Endodermal cell (in vitro differentiated cells): Measurements from ENCODE around the gene ADAMTS2. TPM values are rescaled to one million over a fixed set of nuclear protein-coding genes. Genes with fewer than 3 reads are reported as not detected.

Experiments
- DNase-seq: peaks from one replicate; pipeline ENCODE4 v3.0.0-alpha.2; 2017
- H3K27ac ChIP-seq: 2 replicates; pipeline ENCODE4 v1.5.1; 2013; ENCODE audit warnings: mild to moderate bottlenecking, low read depth, low read length, moderate library complexity
- H3K27me3 ChIP-seq: 2 replicates; pipeline ENCODE4 v1.6.1; 2013; ENCODE audit warnings: mild to moderate bottlenecking, low read length, moderate library complexity; ENCODE audit not compliant: insufficient read depth, control insufficient read depth, poor library complexity, severe bottlenecking
- H3K36me3 ChIP-seq: 2 replicates; pipeline ENCODE4 v1.7.0; 2013; ENCODE audit warnings: mild to moderate bottlenecking, low read length, moderate library complexity; ENCODE audit not compliant: control insufficient read depth, insufficient read depth
- H3K4me1 ChIP-seq: one replicate; pipeline ENCODE4 v1.7.0; 2013; ENCODE audit warnings: low read length; ENCODE audit not compliant: control insufficient read depth, insufficient read depth
- H3K4me3 ChIP-seq: 2 replicates; pipeline ENCODE4 v1.5.1; 2013; ENCODE audit warnings: mild to moderate bottlenecking, low read length, moderate library complexity
- H3K9ac ChIP-seq: 2 replicates; pipeline ENCODE4 v1.6.1; 2013; ENCODE audit warnings: mild to moderate bottlenecking, low read length, moderate library complexity; ENCODE audit not compliant: poor library complexity, severe bottlenecking; ENCODE audit errors: extremely low read depth
- H3K9me3 ChIP-seq: 2 replicates; pipeline ENCODE4 v1.6.1; 2013; ENCODE audit warnings: mild to moderate bottlenecking, low read length, moderate library complexity; ENCODE audit not compliant: control insufficient read depth
- H3K27ac Mint-ChIP-seq: 2 replicates; pipeline ENCODE4 v1.8.0; 2020; ENCODE audit warnings: mixed read lengths
- H3K27me3 Mint-ChIP-seq: 2 replicates; pipeline ENCODE4 v1.8.0; 2021; ENCODE audit warnings: mild to moderate bottlenecking, mixed read lengths; ENCODE audit not compliant: insufficient read depth
- H3K36me3 Mint-ChIP-seq: 2 replicates; pipeline ENCODE4 v1.8.0; 2020; ENCODE audit warnings: low read depth, mixed read lengths
- H3K4me1 Mint-ChIP-seq: 2 replicates; pipeline ENCODE4 v1.8.0; 2020; ENCODE audit warnings: mixed read lengths
- H3K4me3 Mint-ChIP-seq: 2 replicates; pipeline ENCODE4 v1.8.0; 2020; ENCODE audit warnings: mild to moderate bottlenecking, moderate library complexity, mixed read lengths
- H3K9me3 Mint-ChIP-seq: 2 replicates; pipeline ENCODE4 v1.8.0; 2020; ENCODE audit warnings: mild to moderate bottlenecking, mixed read lengths
- CTCF ChIP-seq: fragments of 200-600 bp; sonication (generic); conservative IDR thresholded peaks from 2 replicates; pipeline ENCODE4 v1.5.0; 2021; ENCODE audit warnings: antibody characterized with exemption, mild to moderate bottlenecking
- WGBS, 2 experiments: methylation state at CpG; one replicate each; pipeline versions ENCODE4 v1.1.5 to v1.1.7; 2013; ENCODE audit warnings: missing lambda C conversion rate in 2 of 2, mixed read lengths in 1 of 2; ENCODE audit not compliant: insufficient coverage in 1 of 2, insufficient read length in 1 of 2; 5-methylcytosine and 5-hydroxymethylcytosine counted together
- total RNA-seq, 2 donors: library from RNA; stranded (reverse); fragmentation: NEBNext Ultra II Directional in 1 of 2; extraction: Animal tissue kit (Norgen Biotek cat#: 25700) in 1 of 2; gene quantifications; 2 replicates in 1 of 2; 3 replicates in 1 of 2; pipeline ENCODE4 v1.2.1, GENCODE V29; 2021

Gene ADAMTS2
- total RNA-seq, 2 donors from 2014 or later = 1.2 to 2.6 TPM

GRCh38 chr5:179380211-179381035 lies 35.2 kb upstream of the ADAMTS2 start:
- Mint-ChIP-seq H3K27me3 (peaks cover 2% of the 10 kb centered on the region), H3K4me3 (no peak overlapping the region), H3K36me3 (no peaks in the 10 kb centered on the region), H3K4me1 (no peaks in the 10 kb centered on the region), H3K9me3 (peaks cover 3% of the 10 kb centered on the region), H3K27ac (no peak overlapping the region)
- Histone ChIP-seq H3K27me3 (no peaks in the 10 kb centered on the region), H3K4me1 (no peaks in the 10 kb centered on the region), H3K9me3 (no peaks in the 10 kb centered on the region), H3K4me3 (no peak overlapping the region), H3K9ac (no peak overlapping the region), H3K27ac (no peak overlapping the region), H3K36me3 (no peaks in the 10 kb centered on the region)
- 90 to 92% methylated on average over 25 to 28 of the region's 28 CpGs for WGBS, 2 experiments
- TF ChIP-seq CTCF = no peak
- peak; percentile 38 for DNase-seq

GRCh38 chr5:179379321-179379890 lies 34.1 kb upstream of the ADAMTS2 start:
- no peak overlapping the region for H3K9ac ChIP-seq

More at GRCh38 chr5:179379321-179379890, 34.1 kb upstream of the ADAMTS2 start:
- H3K4me1 Mint-ChIP-seq = no peaks in the 10 kb centered on the region
- TF ChIP-seq CTCF = no peak
- H3K36me3 Mint-ChIP-seq = no peaks in the 10 kb centered on the region
- H3K9me3 Mint-ChIP-seq = peaks cover 5% of the 10 kb centered on the region
- no peaks in the 10 kb centered on the region for H3K27me3 ChIP-seq
- WGBS, 2 experiments = 90 to 92% methylated on average over 8 to 9 of the region's 9 CpGs
- peaks cover 2% of the 10 kb centered on the region for H3K27me3 Mint-ChIP-seq
- DNase-seq = no peak
- no peaks in the 10 kb centered on the region for H3K9me3 ChIP-seq
- H3K4me3 ChIP-seq = no peak overlapping the region
- no peak overlapping the region for H3K4me3 Mint-ChIP-seq
- H3K36me3 ChIP-seq = no peaks in the 10 kb centered on the region
- no peaks in the 10 kb centered on the region for H3K4me1 ChIP-seq
- no peak overlapping the region for H3K27ac ChIP-seq
- H3K27ac Mint-ChIP-seq = no peak overlapping the region
